ENCODE results near the gene APOF.
"Not testable (repeated sequence)": the region's sequence is repeated elsewhere in the genome, so short reads cannot be mapped to it uniquely, and the experiment has no call there.

APOF gene

GRCh38 chr12:56366948-56367347 is 4.3 kb upstream of the APOF start:
- ATAC-seq: no peak

GRCh38 chr12:56361487-56362129 is 1.0 kb downstream of the APOF start:
- no peak for ATAC-seq

- peak; percentile 97 to 98 for ATAC-seq
These were observed 2.5 kb downstream of the APOF start, which contains the start of gene STAT2 for GRCh38 chr12:56359851-56360767. Gene STAT2 (minus strand): TSS chr12:56360107. CDS start chr12:56356571, 3,536 bp downstream.

- ATAC-seq: no peak
These were observed 3.7 kb downstream of the APOF start for GRCh38 chr12:56358836-56359532.

GRCh38 chr12:56351325-56351724 is 11.3 kb downstream of the APOF start:
- ATAC-seq: no peak

- ATAC-seq: no peak
These were observed 12.0 kb downstream of the APOF start for GRCh38 chr12:56350662-56351061.

- no peak for ATAC-seq
These were observed 13.9 kb downstream of the APOF start for GRCh38 chr12:56348776-56349175.

- ATAC-seq: not testable (repeated sequence)
These were observed 15.4 kb downstream of the APOF start for GRCh38 chr12:56347255-56347654.

GRCh38 chr12:56346675-56347074 is 16.0 kb downstream of the APOF start:
- ATAC-seq: peak in 1 of 2 donors; percentile 24

- ATAC-seq: not testable (repeated sequence)
These were observed 20.4 kb downstream of the APOF start for GRCh38 chr12:56342290-56342689.

- ATAC-seq: no peak
These were observed 21.0 kb downstream of the APOF start for GRCh38 chr12:56341616-56342015.

- ATAC-seq: no peak
These were observed 23.6 kb downstream of the APOF start for GRCh38 chr12:56339158-56339422.

- peak; percentile 86 to 87 for ATAC-seq
These were observed 24.1 kb downstream of the APOF start, which contains the start of gene IL23A for GRCh38 chr12:56338308-56339157. Gene IL23A (plus strand): TSS chr12:56338884. CDS start chr12:56339045, 161 bp downstream.

GRCh38 chr12:56337753-56338251 is 24.9 kb downstream of the APOF start:
- ATAC-seq: no peak

GRCh38 chr12:56336361-56337167 is 26.1 kb downstream of the APOF start:
- ATAC-seq: no peak

- not testable (repeated sequence) for ATAC-seq
These were observed 27.1 kb downstream of the APOF start for GRCh38 chr12:56335527-56335926.

- ATAC-seq: no peak
These were observed 28.2 kb downstream of the APOF start for GRCh38 chr12:56334490-56334793.

GRCh38 chr12:56333679-56334489 is 28.8 kb downstream of the APOF start, which contains the start of gene PAN2:
Gene PAN2 (minus strand): TSS chr12:56334000. CDS start chr12:56333094, 906 bp downstream.
- ATAC-seq: peak; percentile 90 to 91

- peak; percentile 9 to 15 for ATAC-seq
These were observed 29.4 kb downstream of the APOF start for GRCh38 chr12:56333197-56333678.

GRCh38 chr12:56332512-56333196 is 30.0 kb downstream of the APOF start:
- no peak for ATAC-seq
